ENCODE results near the gene NAGLU. TPM values are rescaled to one million over a fixed set of nuclear protein-coding genes. Genes with fewer than 3 reads are reported as not detected.
A peak's percentile ranks its signal among the peaks of the same experiment; 100 is the strongest.

NAGLU gene
- total and polyA plus RNA-seq, 2 of the 13 experiments (the other 11 are each of a cell fraction or from before 2014, with no cell fraction given), result 28.2 to 40.1 TPM

GRCh38 chr17:42544874-42545283 lies 8.8 kb downstream of the NAGLU start (continued):
- TF ChIP-seq ARID4A (CRISPR knock-in tag; IDR thresholded peaks at IDR 0.05; ENCODE audit: borderline replicate concordance) (peak; percentile 52), ZNF44 (CRISPR knock-in tag; IDR thresholded peaks at IDR 0.05) (no peak), TRIM22 (IDR thresholded peaks at IDR 0.05) (no peak), MZF1 (CRISPR knock-in tag; IDR thresholded peaks at IDR 0.05; ENCODE audit: borderline replicate concordance) (no peak), ZFP91 (CRISPR knock-in tag; IDR thresholded peaks at IDR 0.05; ENCODE audit: borderline replicate concordance) (no peak), CBX1 (IDR thresholded peaks at IDR 0.05; ENCODE audit: low read depth) (no peak), BRF2 (CRISPR knock-in tag; IDR thresholded peaks at IDR 0.05) (no peak), ZSCAN20 (CRISPR knock-in tag; IDR thresholded peaks at IDR 0.05; ENCODE audit: borderline replicate concordance) (no peak), MED13 (CRISPR knock-in tag; IDR thresholded peaks at IDR 0.05) (no peak), NFKBIZ (CRISPR knock-in tag; IDR thresholded peaks at IDR 0.05) (no peak), ETS1 (CRISPR knock-in tag; IDR thresholded peaks at IDR 0.05) (no peak), FOXA1 (IDR thresholded peaks at IDR 0.05) (no peak), FOXA1 (CRISPR knock-in tag; IDR thresholded peaks at IDR 0.05) (no peak), ZNF557 (CRISPR knock-in tag; IDR thresholded peaks at IDR 0.05) (no peak), SP140L (CRISPR knock-in tag; IDR thresholded peaks at IDR 0.05; ENCODE audit: borderline replicate concordance) (no peak), ZNF570 (CRISPR knock-in tag; IDR thresholded peaks at IDR 0.05; ENCODE audit: borderline replicate concordance) (no peak), GTF3A (CRISPR knock-in tag; conservative IDR thresholded peaks at IDR 0.05) (no peak), ZNF274 (CRISPR knock-in tag; IDR thresholded peaks at IDR 0.05) (no peak), TBX3 (IDR thresholded peaks at IDR 0.05; ENCODE audit: borderline replicate concordance) (peak; percentile 39; the same call in 1 of the 2 replicates)

Measured in HepG2 (cell line).